K562 (cell line): ENCODE results near the gene TLX3. TPM values are rescaled to one million over a fixed set of nuclear protein-coding genes. Genes with fewer than 3 reads are reported as not detected.

ENCODE experiments used
- ATAC-seq: fragments of 200-7000 bp; cut with Tn5 transposase; 3 replicates; pipeline ENCODE4 v1.9.1; 2020; ENCODE audit warnings: moderate library complexity
- BruUV-seq: library from RNA; stranded (reverse); fragments of 400-500 nt; replicated peaks from 2 replicates; lab custom pipeline; 2021; lab: Mats Ljungman, UMichigan
- CTCF ChIA-PET: fragments of 300-600 bp; formaldehyde crosslinking; extraction: SDS; loops from one replicate; lab custom pipeline; 2021; ENCODE audit warnings: low intra/inter-chr PET ratio; lab: Yijun Ruan, JAX
- POLR2A ChIA-PET: fragments of 300-600, 350-650 bp; sonication (Branson Sonifier 250); formaldehyde crosslinking; extraction: SDS; loops from one replicate; lab custom pipeline; 2021; ENCODE audit warnings: antibody characterized with exemption, inconsistent platforms; lab: Yijun Ruan, JAX
- DNase-seq, 4 experiments: peaks; one replicate each; pipeline versions ENCODE4 v3.0.0 to v3.0.0-alpha.2; 2011 to 2018; ENCODE audit warnings: low spot score in 3 of 4, mixed read lengths in 3 of 4; ENCODE audit errors: extremely low read depth in 1 of 4
- FAIRE-seq: peaks from 2 replicates; lab custom pipeline; 2011; peaks lifted over from hg19 to GRCh38; lab: Jason Lieb, UNC
- H2AFZ ChIP-seq: 2 replicates; pipeline ENCODE4 v1.6.0; 2011; ENCODE audit warnings: low read depth, low read length, control low read depth, inconsistent platforms
- H3K27ac ChIP-seq: fragments of 200-600 bp; 3 replicates; pipeline ENCODE4 v1.8.0; 2011; ENCODE audit warnings: low read depth, mild to moderate bottlenecking, control low read depth, inconsistent platforms, low read length, moderate library complexity, mixed read lengths; ENCODE audit errors: extremely low read depth
- H3K27me3 ChIP-seq, 2 experiments: fragments of 300-600 bp in 1 of 2; 2 replicates in 1 of 2; 3 replicates in 1 of 2; pipeline versions ENCODE4 v1.6.0 to v1.8.0; 2011; ENCODE audit warnings: inconsistent platforms in 2 of 2, low read length in 2 of 2, mild to moderate bottlenecking in 1 of 2, mixed read lengths in 1 of 2, moderate library complexity in 1 of 2; ENCODE audit not compliant: control insufficient read depth in 2 of 2, insufficient read depth in 2 of 2
- H3K36me3 ChIP-seq: fragments of 300-600 bp; 3 replicates; pipeline ENCODE4 v1.8.0; 2011; ENCODE audit warnings: mild to moderate bottlenecking, low read length, inconsistent platforms; ENCODE audit not compliant: control insufficient read depth, insufficient read depth
- H3K4me1 ChIP-seq, 2 experiments: fragments of 200-600 bp in 1 of 2; replicated peaks in 1 of 2; 2 replicates in 1 of 2; 3 replicates in 1 of 2; pipeline versions ENCODE4 v1.5.1 to v1.8.0; 2011; ENCODE audit warnings: inconsistent platforms in 2 of 2, low read length in 2 of 2, mild to moderate bottlenecking in 1 of 2, mixed read lengths in 1 of 2, moderate library complexity in 1 of 2; ENCODE audit not compliant: control insufficient read depth in 2 of 2, insufficient read depth in 2 of 2
- H3K4me2 ChIP-seq: 2 replicates; pipeline ENCODE4 v1.6.1; 2011; ENCODE audit warnings: low read length, control low read depth, inconsistent platforms, mixed read lengths; ENCODE audit not compliant: insufficient read depth
- H3K4me3 ChIP-seq: fragments of 200-600 bp; sonication (generic), shearing (Covaris generic); 2 replicates; pipeline ENCODE4 v1.5.1; 2016; ENCODE audit warnings: control low read depth, inconsistent platforms
- H3K79me2 ChIP-seq: fragments of 200-600 bp; 3 replicates; pipeline ENCODE4 v1.8.0; 2011; ENCODE audit warnings: low read length, inconsistent platforms; ENCODE audit not compliant: control insufficient read depth, insufficient read depth
- H3K9ac ChIP-seq, 2 experiments: 2 replicates each; pipeline versions ENCODE4 v1.6.0 to v1.6.1; 2011; ENCODE audit warnings: low read depth in 2 of 2, low read length in 2 of 2, control low read depth in 1 of 2, inconsistent platforms in 1 of 2, mild to moderate bottlenecking in 1 of 2, mixed read lengths in 1 of 2; ENCODE audit not compliant: insufficient read depth in 1 of 2
- H3K9me1 ChIP-seq: one replicate; pipeline ENCODE4 v1.6.0; 2011; ENCODE audit warnings: inconsistent platforms, mild to moderate bottlenecking, low read length, moderate library complexity; ENCODE audit not compliant: control insufficient read depth, insufficient read depth
- H3K9me3 ChIP-seq: replicated peaks from 2 replicates; pipeline ENCODE4 v1.5.1; 2011; ENCODE audit warnings: low read depth, low read length, inconsistent platforms; ENCODE audit not compliant: control insufficient read depth, insufficient read depth
- H4K20me1 ChIP-seq: replicated peaks from 2 replicates; pipeline ENCODE4 v1.6.1; 2011; ENCODE audit warnings: low read length, inconsistent platforms, mixed read lengths; ENCODE audit not compliant: control insufficient read depth, insufficient read depth
- EGR1 ChIP-seq: fragments of 450-650 bp; conservative IDR thresholded peaks from 2 replicates; pipeline ENCODE4 v1.6.1; 2017; ENCODE audit warnings: mild to moderate bottlenecking
- HMG20A ChIP-seq: fragments of 450-650 bp; formaldehyde crosslinking; conservative IDR thresholded peaks from 2 replicates; pipeline ENCODE4 v1.4.0; 2020; ENCODE audit warnings: mild to moderate bottlenecking, mixed read lengths
- NR2C2 ChIP-seq, 2 experiments: fragments of 200-800 bp in 1 of 2; sonication (Bioruptor generic) in 1 of 2; sonication (generic) in 1 of 2; formaldehyde crosslinking in 1 of 2; IDR thresholded peaks; 2 replicates each; pipeline versions ENCODE4 v1.6.1 to v1.8.0; 2016 to 2022; ENCODE audit warnings: mild to moderate bottlenecking in 1 of 2, missing compliant biosample characterization in 1 of 2, missing genetic modification characterization in 1 of 2, missing genetic modification reagents in 1 of 2
- OTX1 ChIP-seq: fragments of 450-650 bp; formaldehyde crosslinking; IDR thresholded peaks from 2 replicates; pipeline ENCODE4 v1.4.0; 2022; ENCODE audit warnings: mild to moderate bottlenecking
- POLR2A ChIP-seq: fragments of 450-650 bp; conservative IDR thresholded peaks from 2 replicates; pipeline ENCODE4 v1.6.1; 2016
- TFAM ChIP-seq: fragments of 250-450 bp; sonication (Bioruptor Pico); conservative IDR thresholded peaks from 2 replicates; pipeline ENCODE4 v1.5.0; 2021; ENCODE audit warnings: mild to moderate bottlenecking, moderate library complexity
- ZNF12 ChIP-seq: sonication (generic); formaldehyde crosslinking; IDR thresholded peaks from 2 replicates; pipeline ENCODE4 v1.4.0; 2020; ENCODE audit warnings: mild to moderate bottlenecking, missing genetic modification reagents
- ZNF282 ChIP-seq: sonication (generic); formaldehyde crosslinking; IDR thresholded peaks from 2 replicates; pipeline ENCODE4 v1.8.1; 2023; ENCODE audit warnings: missing genetic modification reagents
- WGBS: fragments of 100-300 bp; shearing (Covaris generic); methylation state at CpG from one replicate; pipeline ENCODE4 v1.1.6; 2016; ENCODE audit warnings: low coverage, mixed read lengths; ENCODE audit not compliant: insufficient coverage; ENCODE audit errors: missing lambda C conversion rate; 5-methylcytosine and 5-hydroxymethylcytosine counted together
- in situ Hi-C: fragments of 300-500 bp; cut with MboI; formaldehyde crosslinking; loops from 4 replicates; pipeline ENCODE4 v1.15.0; 2018; ENCODE audit warnings: inconsistent platforms, mixed read lengths
- intact Hi-C: fragments of 100-400 bp; cut with micrococcal nuclease; formaldehyde crosslinking; loops from 2 replicates; pipeline ENCODE4 v1.14.2; 2022
- polyA plus RNA-seq, 8 experiments: library from polyadenylated mRNA; depleted of rRNA in 4 of 8; stranded (reverse) in 5 of 8; unstranded in 3 of 8; fragments of >200 nt; fragmentation: Nextera tagmentation in 2 of 8; fragmentation: Illumina TruSeq in 1 of 8; extraction: Ambion mirVana in 2 of 8; extraction: Trizol in 1 of 8; gene quantifications; 2 replicates each; pipeline versions ENCODE4 v1.2.1 to v1.2.3, GENCODE V29; 2011 to 2014; ENCODE audit warnings: inconsistent platforms in 1 of 8, missing spikeins in 1 of 8
- total RNA-seq, 7 experiments: library from RNA; depleted of rRNA in 6 of 7; stranded (reverse); fragments of >200 nt in 6 of 7; fragmentation: Illumina TruSeq in 2 of 7; extraction: Trizol in 2 of 7; gene quantifications; 2 replicates each; pipeline versions ENCODE4 v1.2.1 to v1.2.3, GENCODE V29; 2011 to 2021; ENCODE audit warnings: low replicate concordance in 1 of 7
- TF ChIP-seq, protein P1 (sequence below): sonication (generic); formaldehyde crosslinking; IDR thresholded peaks from 2 replicates; pipeline ENCODE4 v1.8.0; 2023; ENCODE audit warnings: mild to moderate bottlenecking, missing genetic modification reagents
- TF ChIP-seq, protein P2 (sequence below): fragments of 250-450 bp; sonication (Bioruptor Pico); IDR thresholded peaks from 2 replicates; pipeline ENCODE4 v1.9.0; 2021; ENCODE audit warnings: mild to moderate bottlenecking, inconsistent platforms
- TF ChIP-seq, protein P3 (sequence below): fragments of 250-450 bp; sonication (Bioruptor Pico); IDR thresholded peaks from 2 replicates; pipeline ENCODE4 v1.8.0; 2022; ENCODE audit warnings: inconsistent platforms
- TF ChIP-seq, protein P4 (sequence below): sonication (generic); formaldehyde crosslinking; IDR thresholded peaks from 2 replicates; pipeline ENCODE4 v1.8.1; 2022; ENCODE audit warnings: missing genetic modification reagents

Gene TLX3
- total and polyA plus RNA-seq, 9 of the 15 experiments (the other 6 are each of a cell fraction or from before 2014, with no cell fraction given) = not detected

DNA sequence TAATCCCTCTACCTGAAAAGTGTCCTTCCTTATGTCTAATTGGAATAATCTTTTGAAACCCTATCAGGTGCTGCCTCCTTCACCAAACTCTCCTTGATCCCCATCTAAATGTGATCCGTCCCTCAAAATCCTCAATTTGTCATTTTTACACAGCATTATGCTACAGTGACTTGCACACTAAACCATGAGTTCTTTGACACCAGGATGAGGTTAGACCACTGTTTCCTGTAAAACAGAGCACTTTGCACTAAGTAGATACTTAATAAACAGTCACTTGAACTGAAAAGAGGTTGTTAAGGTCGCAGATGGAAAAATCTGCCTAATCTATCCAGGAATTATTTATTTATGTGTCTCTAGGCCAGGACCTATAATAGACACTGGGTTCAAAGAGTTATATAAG lies 44.2 kb upstream of the TLX3 start:
- POLR2A ChIA-PET = no interaction called here
- H3K27ac ChIP-seq = no peak overlapping the region
- no peaks in the 10 kb centered on the region for H3K9me3 ChIP-seq
- no TSS peak for BruUV-seq
- no peaks in the 10 kb centered on the region for H3K79me2 ChIP-seq
- FAIRE-seq (no peak), DNase-seq (no peak), ATAC-seq (no peak)
- no peaks in the 10 kb centered on the region for H4K20me1 ChIP-seq
- WGBS = 0% methylated on average over 2 of the region's 2 CpGs
- H3K4me2 ChIP-seq = no peak overlapping the region
- no peaks in the 10 kb centered on the region for H3K36me3 ChIP-seq
- no peaks in the 10 kb centered on the region for H3K27me3 ChIP-seq
- no peak overlapping the region for H2AFZ ChIP-seq
- no peaks in the 10 kb centered on the region for H3K9me1 ChIP-seq
- H3K4me3 ChIP-seq = no peak overlapping the region
- no peak overlapping the region for H3K9ac ChIP-seq
- in situ Hi-C loops (no loop called here), intact Hi-C loops (no loop called here)
- CTCF ChIA-PET = no interaction called here
- H3K4me1 ChIP-seq = no peaks in the 10 kb centered on the region
- no peak for TF ChIP-seq EGR1
- TF ChIP-seq TFAM (CRISPR knock-in tag) = no peak
- TF ChIP-seq, protein P1, sequence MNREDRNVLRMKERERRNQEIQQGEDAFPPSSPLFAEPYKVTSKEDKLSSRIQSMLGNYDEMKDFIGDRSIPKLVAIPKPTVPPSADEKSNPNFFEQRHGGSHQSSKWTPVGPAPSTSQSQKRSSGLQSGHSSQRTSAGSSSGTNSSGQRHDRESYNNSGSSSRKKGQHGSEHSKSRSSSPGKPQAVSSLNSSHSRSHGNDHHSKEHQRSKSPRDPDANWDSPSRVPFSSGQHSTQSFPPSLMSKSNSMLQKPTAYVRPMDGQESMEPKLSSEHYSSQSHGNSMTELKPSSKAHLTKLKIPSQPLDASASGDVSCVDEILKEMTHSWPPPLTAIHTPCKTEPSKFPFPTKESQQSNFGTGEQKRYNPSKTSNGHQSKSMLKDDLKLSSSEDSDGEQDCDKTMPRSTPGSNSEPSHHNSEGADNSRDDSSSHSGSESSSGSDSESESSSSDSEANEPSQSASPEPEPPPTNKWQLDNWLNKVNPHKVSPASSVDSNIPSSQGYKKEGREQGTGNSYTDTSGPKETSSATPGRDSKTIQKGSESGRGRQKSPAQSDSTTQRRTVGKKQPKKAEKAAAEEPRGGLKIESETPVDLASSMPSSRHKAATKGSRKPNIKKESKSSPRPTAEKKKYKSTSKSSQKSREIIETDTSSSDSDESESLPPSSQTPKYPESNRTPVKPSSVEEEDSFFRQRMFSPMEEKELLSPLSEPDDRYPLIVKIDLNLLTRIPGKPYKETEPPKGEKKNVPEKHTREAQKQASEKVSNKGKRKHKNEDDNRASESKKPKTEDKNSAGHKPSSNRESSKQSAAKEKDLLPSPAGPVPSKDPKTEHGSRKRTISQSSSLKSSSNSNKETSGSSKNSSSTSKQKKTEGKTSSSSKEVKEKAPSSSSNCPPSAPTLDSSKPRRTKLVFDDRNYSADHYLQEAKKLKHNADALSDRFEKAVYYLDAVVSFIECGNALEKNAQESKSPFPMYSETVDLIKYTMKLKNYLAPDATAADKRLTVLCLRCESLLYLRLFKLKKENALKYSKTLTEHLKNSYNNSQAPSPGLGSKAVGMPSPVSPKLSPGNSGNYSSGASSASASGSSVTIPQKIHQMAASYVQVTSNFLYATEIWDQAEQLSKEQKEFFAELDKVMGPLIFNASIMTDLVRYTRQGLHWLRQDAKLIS (CRISPR knock-in tag) = no peak
- TF ChIP-seq, protein P2, sequence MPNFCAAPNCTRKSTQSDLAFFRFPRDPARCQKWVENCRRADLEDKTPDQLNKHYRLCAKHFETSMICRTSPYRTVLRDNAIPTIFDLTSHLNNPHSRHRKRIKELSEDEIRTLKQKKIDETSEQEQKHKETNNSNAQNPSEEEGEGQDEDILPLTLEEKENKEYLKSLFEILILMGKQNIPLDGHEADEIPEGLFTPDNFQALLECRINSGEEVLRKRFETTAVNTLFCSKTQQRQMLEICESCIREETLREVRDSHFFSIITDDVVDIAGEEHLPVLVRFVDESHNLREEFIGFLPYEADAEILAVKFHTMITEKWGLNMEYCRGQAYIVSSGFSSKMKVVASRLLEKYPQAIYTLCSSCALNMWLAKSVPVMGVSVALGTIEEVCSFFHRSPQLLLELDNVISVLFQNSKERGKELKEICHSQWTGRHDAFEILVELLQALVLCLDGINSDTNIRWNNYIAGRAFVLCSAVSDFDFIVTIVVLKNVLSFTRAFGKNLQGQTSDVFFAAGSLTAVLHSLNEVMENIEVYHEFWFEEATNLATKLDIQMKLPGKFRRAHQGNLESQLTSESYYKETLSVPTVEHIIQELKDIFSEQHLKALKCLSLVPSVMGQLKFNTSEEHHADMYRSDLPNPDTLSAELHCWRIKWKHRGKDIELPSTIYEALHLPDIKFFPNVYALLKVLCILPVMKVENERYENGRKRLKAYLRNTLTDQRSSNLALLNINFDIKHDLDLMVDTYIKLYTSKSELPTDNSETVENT (CRISPR knock-in tag) = no peak
- no peak for TF ChIP-seq OTX1 (CRISPR knock-in tag)
- TF ChIP-seq, protein P3, sequence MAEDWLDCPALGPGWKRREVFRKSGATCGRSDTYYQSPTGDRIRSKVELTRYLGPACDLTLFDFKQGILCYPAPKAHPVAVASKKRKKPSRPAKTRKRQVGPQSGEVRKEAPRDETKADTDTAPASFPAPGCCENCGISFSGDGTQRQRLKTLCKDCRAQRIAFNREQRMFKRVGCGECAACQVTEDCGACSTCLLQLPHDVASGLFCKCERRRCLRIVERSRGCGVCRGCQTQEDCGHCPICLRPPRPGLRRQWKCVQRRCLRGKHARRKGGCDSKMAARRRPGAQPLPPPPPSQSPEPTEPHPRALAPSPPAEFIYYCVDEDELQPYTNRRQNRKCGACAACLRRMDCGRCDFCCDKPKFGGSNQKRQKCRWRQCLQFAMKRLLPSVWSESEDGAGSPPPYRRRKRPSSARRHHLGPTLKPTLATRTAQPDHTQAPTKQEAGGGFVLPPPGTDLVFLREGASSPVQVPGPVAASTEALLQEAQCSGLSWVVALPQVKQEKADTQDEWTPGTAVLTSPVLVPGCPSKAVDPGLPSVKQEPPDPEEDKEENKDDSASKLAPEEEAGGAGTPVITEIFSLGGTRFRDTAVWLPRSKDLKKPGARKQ (CRISPR knock-in tag) = no peak
- TF ChIP-seq ZNF282 (CRISPR knock-in tag) = no peak
- TF ChIP-seq POLR2A = no peak
- TF ChIP-seq NR2C2 (CRISPR knock-in tag; IDR thresholded peaks at IDR 0.05) = no peak
- TF ChIP-seq NR2C2 (tag; IDR thresholded peaks at IDR 0.05) = no peak
- TF ChIP-seq, protein P4, sequence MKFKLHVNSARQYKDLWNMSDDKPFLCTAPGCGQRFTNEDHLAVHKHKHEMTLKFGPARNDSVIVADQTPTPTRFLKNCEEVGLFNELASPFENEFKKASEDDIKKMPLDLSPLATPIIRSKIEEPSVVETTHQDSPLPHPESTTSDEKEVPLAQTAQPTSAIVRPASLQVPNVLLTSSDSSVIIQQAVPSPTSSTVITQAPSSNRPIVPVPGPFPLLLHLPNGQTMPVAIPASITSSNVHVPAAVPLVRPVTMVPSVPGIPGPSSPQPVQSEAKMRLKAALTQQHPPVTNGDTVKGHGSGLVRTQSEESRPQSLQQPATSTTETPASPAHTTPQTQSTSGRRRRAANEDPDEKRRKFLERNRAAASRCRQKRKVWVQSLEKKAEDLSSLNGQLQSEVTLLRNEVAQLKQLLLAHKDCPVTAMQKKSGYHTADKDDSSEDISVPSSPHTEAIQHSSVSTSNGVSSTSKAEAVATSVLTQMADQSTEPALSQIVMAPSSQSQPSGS (CRISPR knock-in tag) = no peak
- no peak for TF ChIP-seq HMG20A (CRISPR knock-in tag)
- no peak for TF ChIP-seq ZNF12 (CRISPR knock-in tag)
